ENCODE data around the gene PRUNE2. TPM values are rescaled to one million over a fixed set of nuclear protein-coding genes. Genes with fewer than 3 reads are reported as not detected.

Gene PRUNE2
- total and polyA plus RNA-seq, 2 of the 13 experiments (the other 11 are each of a cell fraction or from before 2014, with no cell fraction given) = 0.02 TPM; not detected in 1

DNA sequence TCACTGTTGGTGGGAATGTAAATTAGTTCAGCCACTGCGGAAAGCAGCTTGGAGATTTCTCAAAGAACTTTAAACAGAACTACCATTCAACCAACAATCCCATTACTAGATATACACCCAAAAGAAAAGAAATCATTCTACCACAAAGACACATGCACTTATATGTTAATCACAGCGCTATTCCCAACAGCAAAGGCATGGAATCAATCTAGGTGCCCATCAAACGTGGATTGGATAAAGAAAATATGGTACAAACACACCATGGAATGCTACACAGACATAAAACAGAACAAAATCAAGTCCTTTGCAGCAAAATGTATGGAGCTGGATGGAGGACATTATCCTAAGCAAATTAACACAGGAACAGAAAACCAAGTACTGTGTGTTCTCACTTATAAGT is 42.1 kb downstream of the PRUNE2 start:
- Histone ChIP-seq H3K4me3 (replicated peaks in 1 of 3; ENCODE audit: insufficient read depth in 1 of 3, low read depth in 2 of 3, low read length in 3 of 3) (no peak overlapping the region), H3K9me3 (ENCODE audit: low read length) (no peaks in the 10 kb centered on the region), H2AFZ (ENCODE audit: low read length) (no peak overlapping the region), H3K79me2 (ENCODE audit: insufficient read depth, low read length) (no peaks in the 10 kb centered on the region), H3K4me1 (ENCODE audit: insufficient read depth, low read length) (no peaks in the 10 kb centered on the region), H3K27me3 (ENCODE audit: control insufficient read depth in 1 of 2, insufficient read depth in 2 of 2, low read length in 2 of 2) (peaks cover 0 to 4% of the 10 kb centered on the region in 2 experiments; a peak in 1 of 5 replicates), H4K20me1 (ENCODE audit: insufficient read depth, low read length) (no peaks in the 10 kb centered on the region), H3K9ac (ENCODE audit: insufficient read depth, low read depth, low read length) (no peak overlapping the region), H3K4me2 (ENCODE audit: low read depth, low read length) (no peak overlapping the region), H3K27ac (ENCODE audit: extremely low read length, insufficient read depth, low read length) (no peak overlapping the region), H3K36me3 (replicated peaks in 1 of 2; ENCODE audit: control insufficient read depth in 1 of 2, insufficient read depth in 2 of 2, low read length in 2 of 2) (no peaks in the 10 kb centered on the region)
- ATAC-seq (no peak), FAIRE-seq (no peak), DNase-seq (ENCODE audit: low spot score) (no peak)
- ChIA-PET POLR2A (no interaction called here), CTCF (ENCODE audit: low intra/inter-chr PET ratio, low total read pairs) (no interaction called here)
- TF ChIP-seq SMARCC2 (IDR thresholded peaks at IDR 0.05) (no peak), RFXAP (CRISPR knock-in tag; IDR thresholded peaks at IDR 0.05; ENCODE audit: borderline replicate concordance) (no peak), ZNF749 (CRISPR knock-in tag; IDR thresholded peaks at IDR 0.05; ENCODE audit: borderline replicate concordance) (no peak), SUZ12 (IDR thresholded peaks at IDR 0.05; ENCODE audit: low read depth, low read length) (no peak), PLRG1 (conservative IDR thresholded peaks at IDR 0.05) (no peak), ZKSCAN1 (IDR thresholded peaks at IDR 0.05; ENCODE audit: low read length) (no peak), SETDB1 (CRISPR knock-in tag; IDR thresholded peaks at IDR 0.05; ENCODE audit: borderline replicate concordance) (no peak), ARNT (IDR thresholded peaks at IDR 0.05) (no peak)
- TF ChIP-seq, protein P1, sequence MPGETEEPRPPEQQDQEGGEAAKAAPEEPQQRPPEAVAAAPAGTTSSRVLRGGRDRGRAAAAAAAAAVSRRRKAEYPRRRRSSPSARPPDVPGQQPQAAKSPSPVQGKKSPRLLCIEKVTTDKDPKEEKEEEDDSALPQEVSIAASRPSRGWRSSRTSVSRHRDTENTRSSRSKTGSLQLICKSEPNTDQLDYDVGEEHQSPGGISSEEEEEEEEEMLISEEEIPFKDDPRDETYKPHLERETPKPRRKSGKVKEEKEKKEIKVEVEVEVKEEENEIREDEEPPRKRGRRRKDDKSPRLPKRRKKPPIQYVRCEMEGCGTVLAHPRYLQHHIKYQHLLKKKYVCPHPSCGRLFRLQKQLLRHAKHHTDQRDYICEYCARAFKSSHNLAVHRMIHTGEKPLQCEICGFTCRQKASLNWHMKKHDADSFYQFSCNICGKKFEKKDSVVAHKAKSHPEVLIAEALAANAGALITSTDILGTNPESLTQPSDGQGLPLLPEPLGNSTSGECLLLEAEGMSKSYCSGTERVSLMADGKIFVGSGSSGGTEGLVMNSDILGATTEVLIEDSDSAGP (CRISPR knock-in tag; IDR thresholded peaks at IDR 0.05; ENCODE audit: borderline replicate concordance) = no peak
- TF ChIP-seq, protein P2, sequence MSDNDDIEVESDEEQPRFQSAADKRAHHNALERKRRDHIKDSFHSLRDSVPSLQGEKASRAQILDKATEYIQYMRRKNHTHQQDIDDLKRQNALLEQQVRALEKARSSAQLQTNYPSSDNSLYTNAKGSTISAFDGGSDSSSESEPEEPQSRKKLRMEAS (IDR thresholded peaks at IDR 0.05) = no peak
- intact Hi-C loops (cut with micrococcal nuclease; ENCODE audit: unreplicated experiment) = no loop called here
- in situ Hi-C loops (cut with HindIII; ENCODE audit: extremely low pct_ligation_motif_present, low pct_unique_long_range_greater_than_20kb) = no loop called here
- WGBS (ENCODE audit: low lambda C conversion rate) = 1% methylated on average over 3 of the region's 3 CpGs
- no TSS peak for BruUV-seq (replicated peaks)

Data from HepG2 (cell line).